Left renal pelvis (tissue), 4 donors: ENCODE data around the gene SFI1. TPM values are rescaled to one million over a fixed set of nuclear protein-coding genes. Genes with fewer than 3 reads are reported as not detected.
"Not testable (repeated sequence)": the region's sequence is repeated elsewhere in the genome, so short reads cannot be mapped to it uniquely, and the experiment has no call there.

Source experiments
- DNase-seq, 4 donors: peaks; one replicate each; pipeline ENCODE4 v3.0.0-alpha.2; 2013; ENCODE audit warnings: low read depth in 4 of 4, low spot score in 3 of 4
- polyA plus RNA-seq, 4 donors: library from polyadenylated mRNA; unstranded; fragments of 120-200 nt; gene quantifications; one replicate each; pipeline ENCODE4 v1.2.1, GENCODE V29; 2013; ENCODE audit not compliant: insufficient read length in 4 of 4

SFI1 gene, protein sequence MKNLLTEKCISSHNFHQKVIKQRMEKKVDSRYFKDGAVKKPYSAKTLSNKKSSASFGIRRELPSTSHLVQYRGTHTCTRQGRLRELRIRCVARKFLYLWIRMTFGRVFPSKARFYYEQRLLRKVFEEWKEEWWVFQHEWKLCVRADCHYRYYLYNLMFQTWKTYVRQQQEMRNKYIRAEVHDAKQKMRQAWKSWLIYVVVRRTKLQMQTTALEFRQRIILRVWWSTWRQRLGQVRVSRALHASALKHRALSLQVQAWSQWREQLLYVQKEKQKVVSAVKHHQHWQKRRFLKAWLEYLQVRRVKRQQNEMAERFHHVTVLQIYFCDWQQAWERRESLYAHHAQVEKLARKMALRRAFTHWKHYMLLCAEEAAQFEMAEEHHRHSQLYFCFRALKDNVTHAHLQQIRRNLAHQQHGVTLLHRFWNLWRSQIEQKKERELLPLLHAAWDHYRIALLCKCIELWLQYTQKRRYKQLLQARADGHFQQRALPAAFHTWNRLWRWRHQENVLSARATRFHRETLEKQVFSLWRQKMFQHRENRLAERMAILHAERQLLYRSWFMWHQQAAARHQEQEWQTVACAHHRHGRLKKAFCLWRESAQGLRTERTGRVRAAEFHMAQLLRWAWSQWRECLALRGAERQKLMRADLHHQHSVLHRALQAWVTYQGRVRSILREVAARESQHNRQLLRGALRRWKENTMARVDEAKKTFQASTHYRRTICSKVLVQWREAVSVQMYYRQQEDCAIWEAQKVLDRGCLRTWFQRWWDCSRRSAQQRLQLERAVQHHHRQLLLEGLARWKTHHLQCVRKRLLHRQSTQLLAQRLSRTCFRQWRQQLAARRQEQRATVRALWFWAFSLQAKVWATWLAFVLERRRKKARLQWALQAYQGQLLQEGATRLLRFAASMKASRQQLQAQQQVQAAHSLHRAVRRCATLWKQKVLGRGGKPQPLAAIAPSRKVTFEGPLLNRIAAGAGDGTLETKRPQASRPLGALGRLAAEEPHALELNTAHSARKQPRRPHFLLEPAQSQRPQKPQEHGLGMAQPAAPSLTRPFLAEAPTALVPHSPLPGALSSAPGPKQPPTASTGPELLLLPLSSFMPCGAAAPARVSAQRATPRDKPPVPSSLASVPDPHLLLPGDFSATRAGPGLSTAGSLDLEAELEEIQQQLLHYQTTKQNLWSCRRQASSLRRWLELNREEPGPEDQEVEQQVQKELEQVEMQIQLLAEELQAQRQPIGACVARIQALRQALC
- 10 to 100 TPM; 17.2 to 49.3 (median 23.6) TPM for polyA plus RNA-seq

DNA sequence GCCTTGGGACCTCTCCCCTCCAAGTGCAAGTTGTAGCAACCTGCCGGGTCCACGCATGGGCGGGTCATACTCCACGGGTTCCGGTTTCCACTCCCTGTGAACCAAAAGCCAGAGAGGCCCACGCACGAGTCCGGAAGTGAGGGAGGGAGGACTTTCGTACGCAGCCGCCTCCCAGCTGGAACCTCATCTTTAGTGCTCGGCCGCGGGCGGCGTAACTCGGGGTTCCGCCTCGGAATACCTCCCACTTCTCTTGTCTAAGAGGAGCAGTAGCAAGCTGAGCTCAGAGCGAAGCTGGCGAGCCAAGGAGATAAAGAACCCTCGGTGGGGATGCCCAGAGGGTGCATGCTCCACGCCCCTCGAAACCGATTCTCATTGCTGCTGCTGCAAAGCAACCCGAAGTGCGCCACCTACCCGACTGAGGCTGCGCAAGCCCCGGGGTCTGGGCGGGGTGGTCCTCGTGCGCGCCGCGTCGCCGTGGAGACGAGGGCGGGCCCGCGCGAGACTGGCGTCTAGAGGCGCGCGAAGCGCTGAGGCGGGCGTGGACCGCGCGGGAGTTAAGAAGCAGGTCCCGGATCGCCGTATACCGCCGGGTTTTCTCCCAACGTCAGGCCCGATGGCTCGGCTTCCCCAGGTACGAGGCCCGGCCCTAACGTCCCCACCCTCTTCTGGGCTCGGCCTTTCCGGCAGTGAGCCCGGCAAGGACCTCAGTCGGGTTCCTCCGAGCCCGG, at the start of gene SFI1:
TSS of gene SFI1 (plus strand) at position 530 of the 728 bp plus-strand sequence. CDS start 11,749 bp downstream, outside the sequence.
- DNase-seq = peak; percentile 76 to 81 (median 79)

DNA sequence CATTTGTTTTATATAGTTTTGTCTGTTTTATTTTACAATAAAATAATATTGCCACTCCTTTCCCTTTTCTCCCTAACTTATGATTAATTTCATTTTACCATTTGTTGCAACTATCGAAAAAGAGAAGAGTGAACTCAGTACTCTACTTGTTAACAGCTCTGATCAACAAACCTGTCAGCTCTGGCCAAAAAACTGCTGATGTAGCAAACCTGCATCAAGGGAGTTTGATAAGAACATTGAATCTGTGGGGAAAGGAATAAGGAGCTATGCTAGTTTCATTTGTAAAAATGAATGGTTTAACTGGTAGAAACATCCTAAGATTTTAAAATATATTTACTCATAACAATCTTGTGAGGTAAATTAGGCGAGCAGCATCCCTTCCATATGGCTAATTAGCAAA, 49.6 kb upstream of the SFI1 start:
- DNase-seq = no peak

DNA sequence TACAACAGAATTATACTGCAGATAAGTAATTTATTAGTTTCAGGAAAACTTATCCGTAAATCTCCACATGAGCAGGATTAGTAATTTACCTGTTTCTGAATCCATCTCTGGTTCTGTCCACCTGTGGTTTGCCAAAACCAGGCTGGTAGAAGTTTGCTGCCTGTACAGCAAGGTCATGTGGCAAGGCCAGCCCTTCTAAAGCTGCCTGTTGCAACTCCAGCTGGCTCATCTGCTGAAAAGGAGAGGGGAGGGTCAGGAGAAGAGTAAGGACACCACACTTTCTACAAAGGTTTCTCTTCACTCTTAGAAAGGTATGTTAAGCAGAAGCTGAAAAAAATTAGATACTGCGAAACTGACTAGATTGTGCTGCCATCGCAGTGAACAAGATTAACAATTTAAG, 49.0 kb upstream of the SFI1 start:
- DNase-seq = no peak

DNA sequence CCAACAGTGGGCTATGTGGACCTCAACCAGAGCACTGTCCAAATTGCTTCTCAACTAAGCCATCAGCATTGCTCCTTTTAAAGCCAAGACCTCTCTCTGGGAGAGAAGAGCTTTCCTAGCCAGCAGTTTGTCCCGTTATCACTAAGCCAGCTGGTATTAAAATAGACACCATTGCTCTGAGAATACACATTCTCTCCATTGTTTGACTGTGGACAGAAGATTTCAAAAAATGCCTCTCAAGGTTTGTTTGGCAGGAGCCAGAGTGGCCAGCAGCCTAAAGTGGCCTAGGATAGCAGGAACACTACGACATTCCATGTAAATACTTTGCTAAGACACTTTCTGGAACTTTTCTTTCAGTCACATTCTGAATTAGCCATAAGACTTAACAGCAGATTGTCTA, 48.0 kb upstream of the SFI1 start:
- no peak for DNase-seq

DNA sequence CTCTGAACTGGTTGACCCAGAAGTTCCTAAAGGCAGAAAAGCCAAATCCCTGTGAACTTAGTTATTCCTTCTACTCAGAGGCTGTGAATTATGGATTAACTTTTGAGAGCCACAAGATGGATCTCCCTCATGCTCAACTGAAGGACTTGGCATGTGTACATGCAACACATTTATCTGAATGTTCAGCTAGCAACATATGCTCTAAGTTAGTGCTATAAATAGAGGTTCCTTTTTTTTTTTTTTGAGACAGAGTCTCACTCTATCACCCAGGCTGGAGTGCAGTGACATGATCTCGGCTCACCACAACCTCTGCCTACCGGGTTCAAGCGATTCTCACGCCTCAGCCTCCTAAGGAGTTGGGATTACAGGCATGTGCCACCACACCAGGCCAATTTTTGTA, 46.8 kb upstream of the SFI1 start:
- no peak for DNase-seq

DNA sequence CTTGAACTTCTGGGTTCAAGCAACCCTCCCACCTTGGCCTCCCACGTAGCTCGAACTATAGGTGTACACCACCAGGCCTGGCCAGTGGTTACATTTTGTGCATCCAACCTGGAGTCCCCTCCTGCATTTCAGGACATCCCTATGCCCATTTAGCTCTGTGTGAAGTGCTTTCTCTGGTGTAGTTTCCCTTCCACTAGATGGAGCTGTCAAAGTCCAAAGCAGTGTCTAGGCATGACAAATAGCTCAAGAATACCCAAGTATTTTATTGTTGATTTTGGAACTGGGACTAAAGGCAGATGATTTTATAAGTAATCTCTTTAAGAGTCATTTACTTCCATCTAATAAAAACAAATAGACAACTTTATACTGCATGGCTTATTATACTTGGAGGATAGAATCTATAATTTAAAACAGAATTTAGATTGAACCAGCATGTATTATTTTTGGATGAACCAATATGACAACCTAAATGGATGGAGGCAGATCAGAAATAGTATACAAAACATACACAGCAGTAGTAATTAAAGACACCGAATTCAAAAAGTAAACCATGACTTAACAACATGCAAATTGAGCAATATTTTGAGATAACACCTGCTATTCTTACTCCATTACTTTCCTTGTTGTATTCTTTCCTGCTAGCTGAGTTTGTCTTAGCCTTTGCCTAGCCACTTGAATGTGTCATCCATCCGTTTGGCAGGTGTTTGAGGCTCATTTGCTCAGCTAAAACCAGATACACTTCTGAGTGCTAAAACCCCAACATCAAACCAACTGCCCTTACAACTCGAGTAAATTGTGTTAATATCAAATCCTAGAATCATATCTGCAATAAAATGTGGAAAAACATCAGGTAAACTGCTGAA, 44.4 kb upstream of the SFI1 start:
- no peak for DNase-seq

DNA sequence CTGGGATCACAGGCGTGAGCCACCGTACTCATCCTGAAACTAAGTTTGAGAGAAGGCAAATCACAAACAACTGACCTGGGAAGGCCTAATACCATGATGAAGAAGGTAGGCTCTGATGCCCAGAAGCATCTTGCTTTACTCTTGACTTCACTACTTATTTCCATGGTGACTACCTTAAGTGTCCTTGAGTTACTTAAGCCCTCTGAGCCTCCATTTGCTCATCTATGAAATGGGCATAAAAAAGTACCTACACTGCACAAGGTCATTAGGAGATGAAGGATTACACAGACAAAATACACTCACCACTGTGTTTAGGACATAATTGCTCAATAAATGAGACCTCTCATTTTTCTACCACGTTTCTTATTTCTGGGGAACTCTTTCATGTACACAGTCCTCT, 34.6 kb upstream of the SFI1 start:
- no peak for DNase-seq

DNA sequence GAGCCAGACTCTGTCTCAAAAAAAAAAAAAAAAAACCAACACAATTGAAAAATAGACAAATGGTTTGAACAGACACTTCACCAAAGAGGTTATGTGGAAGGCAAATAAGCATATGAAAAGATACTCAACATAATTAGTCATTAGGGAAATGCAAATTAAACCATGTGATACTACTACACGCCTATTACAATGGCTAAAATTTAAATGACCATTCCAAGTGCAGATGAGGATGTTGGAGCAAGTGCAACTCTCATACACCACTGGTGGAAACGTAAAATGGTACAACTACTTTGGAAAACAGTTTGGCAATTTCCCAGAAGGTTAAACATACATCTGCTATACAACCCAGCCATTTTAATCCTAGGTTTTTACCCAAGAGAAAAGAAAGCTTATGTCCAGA, 31.0 kb upstream of the SFI1 start:
- DNase-seq = no peak

DNA sequence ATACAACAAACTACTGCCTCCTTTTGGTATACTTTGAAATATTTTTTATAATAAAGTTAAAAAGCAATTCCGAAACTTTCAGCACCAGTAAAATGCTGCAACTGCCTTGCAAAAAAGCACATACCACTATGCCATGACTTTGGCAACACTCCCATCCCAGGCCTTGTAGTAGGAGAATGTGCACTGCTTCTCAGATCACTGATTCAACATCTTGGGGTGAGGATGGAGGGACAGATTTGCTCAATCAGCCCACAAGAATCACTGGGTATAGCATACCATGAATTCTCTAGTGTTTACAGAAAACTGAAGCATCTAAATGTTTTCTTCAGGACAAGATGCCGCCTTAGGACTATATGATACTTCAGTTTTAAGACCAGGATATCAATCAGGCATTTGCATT, 21.6 kb upstream of the SFI1 start:
- DNase-seq = no peak

DNA sequence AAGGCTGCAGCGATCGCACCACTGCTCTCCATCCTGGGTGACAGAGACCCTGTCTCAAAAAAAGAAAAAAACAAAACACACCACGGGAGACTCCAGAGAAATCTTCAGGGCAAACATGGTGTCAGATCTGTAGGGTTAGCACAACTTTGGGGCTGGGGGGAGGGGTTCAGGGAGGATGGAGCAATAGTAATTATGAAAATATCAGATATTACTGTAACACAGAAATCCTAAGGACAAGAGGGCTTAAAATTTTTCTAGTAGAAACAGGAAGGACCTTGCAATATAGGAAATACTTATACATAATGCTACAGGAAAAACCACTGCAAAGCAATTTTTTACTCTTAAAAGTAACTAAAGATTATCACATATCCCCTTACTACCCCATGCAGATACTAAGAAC, 20.5 kb upstream of the SFI1 start:
- no peak for DNase-seq

DNA sequence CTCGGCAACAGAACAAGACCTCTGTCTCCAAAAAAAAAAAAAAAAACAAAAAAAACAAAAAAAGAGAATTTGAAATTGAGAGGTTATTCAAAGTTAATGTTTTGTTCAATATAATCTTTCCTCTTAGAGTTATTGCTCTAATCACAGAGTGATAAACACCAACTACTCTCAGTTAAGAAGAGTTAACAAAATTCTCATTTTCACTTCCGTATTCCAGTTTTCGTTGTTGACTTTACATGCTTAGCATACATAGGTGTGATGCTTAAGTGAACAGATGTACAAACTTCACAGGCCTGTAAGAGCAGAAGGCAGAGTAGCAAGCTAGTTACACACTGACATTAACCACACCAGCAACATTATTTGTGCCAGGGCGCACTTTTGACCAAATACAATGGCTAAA, 19.0 kb upstream of the SFI1 start:
- DNase-seq = no peak

DNA sequence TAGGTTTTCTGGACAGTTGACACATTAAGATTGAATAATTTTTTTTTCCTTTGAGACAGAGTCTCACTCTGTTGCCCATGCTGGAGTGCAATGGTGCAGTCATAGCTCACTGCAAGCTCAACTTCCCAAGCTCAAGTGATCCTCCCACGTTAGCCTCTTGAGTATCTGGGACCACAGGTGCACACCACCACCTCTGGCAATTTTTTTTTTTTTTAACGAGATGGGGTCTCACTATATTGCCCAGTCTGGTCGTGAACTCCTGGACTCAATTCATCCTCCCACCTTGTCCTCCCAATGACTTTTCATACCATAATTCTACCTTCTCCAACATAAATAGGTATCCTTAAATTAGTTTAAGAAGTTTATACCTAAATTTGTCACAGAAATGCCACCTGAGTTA, 15.2 kb upstream of the SFI1 start:
- DNase-seq = no peak

DNA sequence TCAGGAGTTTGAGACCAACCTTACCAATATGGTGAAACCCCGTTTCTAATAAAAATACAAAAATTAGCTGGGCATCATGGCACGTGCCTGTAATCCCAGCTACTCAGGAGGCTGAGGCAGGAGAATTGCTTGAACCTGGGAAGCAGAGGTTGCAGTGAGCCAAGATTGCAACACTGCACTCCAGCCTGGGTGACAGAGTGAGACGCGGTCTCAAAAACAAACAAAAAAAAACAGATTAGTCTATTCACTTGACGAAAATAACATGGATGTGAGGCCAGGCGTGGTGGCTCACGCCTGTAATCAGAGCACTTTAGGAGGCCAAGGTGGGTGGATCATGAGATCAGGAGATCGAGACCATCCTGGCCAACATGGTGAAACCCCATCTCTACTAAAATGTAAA, 13.9 kb upstream of the SFI1 start:
- DNase-seq = not testable (repeated sequence)

DNA sequence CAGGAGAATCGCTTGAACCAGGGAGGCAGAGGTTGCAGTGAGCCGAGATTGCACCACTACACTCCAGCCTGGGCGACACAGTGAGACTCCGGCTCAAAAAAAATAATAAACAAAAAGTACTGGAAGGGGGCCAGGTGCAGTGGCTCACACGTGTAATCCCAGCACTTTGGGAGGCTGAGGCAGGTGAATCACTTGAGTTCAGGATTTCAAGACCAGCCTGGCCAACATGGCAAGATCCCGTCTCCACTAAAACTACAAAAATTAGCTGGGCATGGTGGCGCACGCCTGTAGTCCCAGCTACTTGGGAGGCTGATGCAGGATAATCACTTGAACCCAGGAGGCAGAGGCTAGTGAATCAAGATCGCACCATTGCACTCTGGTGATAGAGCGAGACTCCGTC, 10.0 kb upstream of the SFI1 start:
- not testable (repeated sequence) for DNase-seq

DNA sequence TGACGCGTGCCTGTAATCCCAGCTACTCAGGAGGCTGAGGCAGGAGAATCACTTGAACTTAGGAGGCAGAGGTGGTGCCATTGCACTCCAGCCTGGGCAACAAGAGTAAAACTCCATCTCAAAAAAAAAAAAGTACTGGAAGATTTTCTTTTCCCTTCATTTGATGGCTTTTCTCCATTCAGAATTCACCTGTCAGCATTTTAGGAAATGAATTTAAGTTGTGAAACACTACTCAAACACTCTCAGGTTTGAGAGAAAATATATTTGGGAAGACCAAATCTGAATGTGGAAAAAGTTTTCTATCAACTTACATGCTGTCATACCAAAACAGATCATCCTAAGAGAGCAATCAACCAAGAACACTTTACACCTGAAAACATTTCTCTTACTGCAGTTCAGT, 9.4 kb upstream of the SFI1 start:
- no peak for DNase-seq

DNA sequence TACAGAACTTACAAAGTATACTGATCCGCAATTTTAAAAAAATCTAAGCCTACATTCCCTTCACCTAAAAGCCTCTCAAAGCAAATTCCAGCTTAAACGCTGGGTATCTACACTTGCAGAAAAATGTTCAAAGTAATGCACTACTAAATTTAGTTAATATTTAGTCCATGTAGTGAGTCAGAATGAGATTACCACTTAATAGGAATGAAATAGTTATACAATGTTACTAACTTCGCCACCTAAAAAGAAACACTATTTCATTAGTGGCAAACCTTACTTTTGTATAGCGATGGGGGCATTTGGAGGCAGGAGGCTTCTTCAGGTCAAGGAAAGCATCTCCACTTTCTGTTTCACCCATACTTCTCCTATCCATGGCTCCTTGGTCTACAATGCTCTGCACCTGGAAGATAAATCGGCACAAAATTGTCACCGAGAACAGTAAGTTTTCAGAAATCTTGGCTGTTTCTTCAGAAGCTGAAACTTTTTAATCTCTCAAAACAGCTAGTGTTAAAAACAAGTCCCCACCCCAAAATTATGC, 7.9 kb upstream of the SFI1 start:
- no peak for DNase-seq

DNA sequence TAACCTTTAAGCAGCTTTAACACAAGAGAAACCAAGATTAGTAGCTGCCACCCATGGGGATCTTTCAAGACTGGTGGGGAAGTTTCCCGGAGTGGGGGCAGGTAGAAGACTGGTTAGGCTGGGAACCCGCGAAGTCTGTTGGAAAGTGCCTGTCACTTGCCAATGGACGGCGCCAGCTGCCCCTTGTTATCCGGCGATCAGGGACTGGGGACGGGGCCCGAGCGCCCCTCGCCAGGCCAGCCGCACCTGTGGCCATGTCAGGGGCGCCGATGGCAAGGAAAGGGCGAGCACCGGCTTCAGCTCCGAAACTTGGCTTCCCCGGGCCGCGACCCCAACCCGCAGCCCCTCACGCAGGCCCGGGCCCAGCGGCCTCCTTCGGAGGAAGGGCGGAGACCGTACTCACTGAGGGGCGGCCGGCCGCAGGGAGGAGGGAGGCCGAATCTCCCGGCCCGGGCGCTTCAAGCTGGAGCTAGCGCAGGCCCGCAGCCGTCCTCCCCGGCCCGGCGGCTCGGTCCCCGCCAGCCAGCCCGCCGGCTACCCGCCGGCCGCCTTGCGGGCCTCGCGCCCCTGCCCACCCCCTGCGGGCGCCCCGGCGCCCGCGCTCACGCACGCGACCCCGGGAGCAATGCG, 7.2 kb upstream of the SFI1 start:
- DNase-seq = no peak

DNA sequence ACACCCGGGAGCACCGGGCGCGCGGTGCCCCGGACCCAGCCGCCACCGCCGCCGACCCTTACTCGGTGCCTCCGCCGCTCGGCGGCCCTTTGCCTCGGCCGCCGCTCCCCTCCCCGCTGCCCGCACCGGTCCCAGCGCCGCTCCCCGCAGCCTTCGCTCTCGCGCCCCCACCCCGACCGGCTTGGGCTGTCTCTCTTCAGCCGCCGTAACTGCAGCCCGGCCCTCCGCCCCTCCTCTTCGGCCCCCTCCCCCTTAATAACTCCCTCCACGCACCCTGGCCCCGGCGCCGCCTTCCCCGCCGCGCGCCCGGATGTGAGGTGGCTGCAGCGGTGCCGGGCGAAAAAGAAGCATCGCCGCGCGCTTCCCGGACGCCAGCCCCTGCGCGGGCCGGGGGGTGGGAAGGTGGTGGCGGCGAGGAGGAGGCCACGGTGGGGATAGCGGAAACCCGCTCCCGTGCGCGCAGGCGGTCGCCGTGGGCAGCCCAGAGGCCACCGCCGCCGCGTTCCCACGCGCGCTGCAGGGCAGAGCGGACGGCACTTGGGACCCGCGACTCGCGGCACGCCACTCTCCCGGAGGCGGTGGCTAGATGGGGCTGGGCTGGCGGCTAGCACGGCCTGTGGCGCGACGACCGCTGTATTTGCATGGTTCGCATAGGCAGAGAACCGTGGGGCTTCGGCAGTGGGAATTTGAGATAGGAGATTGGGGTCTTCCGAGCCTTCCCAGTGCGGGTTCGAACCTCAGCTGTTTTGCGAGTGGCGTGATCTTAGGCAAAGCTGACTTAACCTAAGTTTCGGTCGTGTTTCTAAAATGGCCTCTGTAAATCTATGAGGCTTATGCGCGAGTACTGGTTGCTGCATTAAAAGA, 6.5 kb upstream of the SFI1 start, which contains the start of gene EIF4ENIF1:
TSS of gene EIF4ENIF1 (minus strand) at position 211 of the 864 bp plus-strand sequence. CDS start 1,124 bp downstream, outside the sequence.
- DNase-seq = peak in 2 of 4 donors; percentile 71 to 72
